Glutamatergic neuron (in vitro differentiated cells): ENCODE measurements around the gene SLC9A4. TPM values are rescaled to one million over a fixed set of nuclear protein-coding genes. Genes with fewer than 3 reads are reported as not detected.

ENCODE experiments used
- DNase-seq: peaks from one replicate; pipeline ENCODE4 v3.0.0; 2022
- H3K27ac Mint-ChIP-seq: one replicate; pipeline ENCODE4 v1.8.0; 2020; ENCODE audit warnings: mild to moderate bottlenecking, mixed read lengths, inconsistent platforms; ENCODE audit not compliant: unreplicated experiment
- H3K27me3 Mint-ChIP-seq: one replicate; pipeline ENCODE4 v1.8.0; 2020; ENCODE audit warnings: mild to moderate bottlenecking, moderate library complexity, mixed read lengths, inconsistent platforms; ENCODE audit not compliant: unreplicated experiment
- H3K36me3 Mint-ChIP-seq: one replicate; pipeline ENCODE4 v1.8.0; 2020; ENCODE audit warnings: mild to moderate bottlenecking, mixed read lengths, inconsistent platforms; ENCODE audit not compliant: unreplicated experiment
- H3K4me1 Mint-ChIP-seq: one replicate; pipeline ENCODE4 v1.8.0; 2020; ENCODE audit warnings: mild to moderate bottlenecking, low read depth, mixed read lengths, inconsistent platforms; ENCODE audit not compliant: unreplicated experiment
- H3K4me3 Mint-ChIP-seq: one replicate; pipeline ENCODE4 v1.8.0; 2020; ENCODE audit warnings: mild to moderate bottlenecking, mixed read lengths, inconsistent platforms; ENCODE audit not compliant: unreplicated experiment
- H3K9me3 Mint-ChIP-seq: one replicate; pipeline ENCODE4 v1.8.0; 2020; ENCODE audit warnings: mild to moderate bottlenecking, moderate library complexity, mixed read lengths, inconsistent platforms; ENCODE audit not compliant: unreplicated experiment
- total RNA-seq: library from RNA; stranded (reverse); fragmentation: NEBNext Ultra II Directional; extraction: Animal tissue kit (Norgen Biotek cat#: 25700); gene quantifications from one replicate; pipeline ENCODE4 v1.2.1, GENCODE V29; 2021; ENCODE audit not compliant: unreplicated experiment
- TF ChIP-seq, protein P1 (sequence below): fragments of 200-600 bp; sonication (generic); IDR thresholded peaks from one replicate; pipeline ENCODE4 v1.5.0; 2021; ENCODE audit not compliant: partially characterized antibody, unreplicated experiment

SLC9A4 gene
- total RNA-seq, 1 donor from 2014 or later: 0.12 TPM

DNA sequence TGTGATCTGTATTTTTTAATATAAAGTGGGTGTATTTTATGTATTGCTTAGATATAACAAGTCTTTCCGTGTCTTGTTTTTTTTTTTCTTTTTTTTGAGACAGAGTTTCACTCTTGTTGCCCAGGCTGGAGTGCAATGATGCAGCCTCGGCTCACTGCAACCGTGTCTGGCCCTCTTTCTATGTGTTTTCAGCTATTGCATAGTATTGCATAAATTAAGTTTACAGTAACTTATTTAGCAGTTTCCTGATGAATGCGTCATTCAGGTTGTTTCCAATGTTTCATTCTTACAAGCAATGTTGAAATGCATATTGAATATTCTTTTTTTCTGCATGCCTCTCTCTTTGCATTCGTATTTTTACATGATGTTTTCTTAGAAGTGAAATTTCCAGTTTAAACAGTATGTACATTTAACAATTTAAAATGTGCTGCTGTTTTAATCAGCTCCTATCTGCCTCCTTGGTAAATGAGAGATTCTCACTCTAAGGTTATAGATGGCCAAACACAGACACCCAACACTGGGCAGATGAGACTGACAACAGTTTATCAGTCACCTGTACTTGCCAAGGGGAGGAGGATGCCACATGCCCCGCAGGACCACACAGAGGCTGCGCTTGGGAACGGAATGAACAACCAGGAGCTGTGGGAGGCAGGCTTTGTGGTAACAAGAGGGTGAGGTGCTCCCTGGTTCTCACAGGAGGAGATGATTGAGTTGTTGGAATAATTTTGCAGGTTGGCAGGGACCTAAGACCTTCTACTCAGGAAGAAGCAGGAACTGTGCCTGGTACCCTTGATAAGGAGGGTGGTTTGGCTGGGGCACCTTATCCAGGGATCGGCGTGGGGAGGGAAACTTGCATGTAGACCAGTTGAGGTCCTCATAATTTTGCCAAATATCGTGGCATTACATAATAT, 7.5 kb downstream of the SLC9A4 start:
- TF ChIP-seq, protein P1, sequence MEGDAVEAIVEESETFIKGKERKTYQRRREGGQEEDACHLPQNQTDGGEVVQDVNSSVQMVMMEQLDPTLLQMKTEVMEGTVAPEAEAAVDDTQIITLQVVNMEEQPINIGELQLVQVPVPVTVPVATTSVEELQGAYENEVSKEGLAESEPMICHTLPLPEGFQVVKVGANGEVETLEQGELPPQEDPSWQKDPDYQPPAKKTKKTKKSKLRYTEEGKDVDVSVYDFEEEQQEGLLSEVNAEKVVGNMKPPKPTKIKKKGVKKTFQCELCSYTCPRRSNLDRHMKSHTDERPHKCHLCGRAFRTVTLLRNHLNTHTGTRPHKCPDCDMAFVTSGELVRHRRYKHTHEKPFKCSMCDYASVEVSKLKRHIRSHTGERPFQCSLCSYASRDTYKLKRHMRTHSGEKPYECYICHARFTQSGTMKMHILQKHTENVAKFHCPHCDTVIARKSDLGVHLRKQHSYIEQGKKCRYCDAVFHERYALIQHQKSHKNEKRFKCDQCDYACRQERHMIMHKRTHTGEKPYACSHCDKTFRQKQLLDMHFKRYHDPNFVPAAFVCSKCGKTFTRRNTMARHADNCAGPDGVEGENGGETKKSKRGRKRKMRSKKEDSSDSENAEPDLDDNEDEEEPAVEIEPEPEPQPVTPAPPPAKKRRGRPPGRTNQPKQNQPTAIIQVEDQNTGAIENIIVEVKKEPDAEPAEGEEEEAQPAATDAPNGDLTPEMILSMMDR: no peak
- Mint-ChIP-seq H3K4me3 (no peak overlapping the region), H3K27ac (no peak overlapping the region), H3K4me1 (no peaks in the 10 kb centered on the region), H3K36me3 (peaks cover 4% of the 10 kb centered on the region), H3K27me3 (no peaks in the 10 kb centered on the region), H3K9me3 (no peaks in the 10 kb centered on the region)
- DNase-seq: no peak

DNA sequence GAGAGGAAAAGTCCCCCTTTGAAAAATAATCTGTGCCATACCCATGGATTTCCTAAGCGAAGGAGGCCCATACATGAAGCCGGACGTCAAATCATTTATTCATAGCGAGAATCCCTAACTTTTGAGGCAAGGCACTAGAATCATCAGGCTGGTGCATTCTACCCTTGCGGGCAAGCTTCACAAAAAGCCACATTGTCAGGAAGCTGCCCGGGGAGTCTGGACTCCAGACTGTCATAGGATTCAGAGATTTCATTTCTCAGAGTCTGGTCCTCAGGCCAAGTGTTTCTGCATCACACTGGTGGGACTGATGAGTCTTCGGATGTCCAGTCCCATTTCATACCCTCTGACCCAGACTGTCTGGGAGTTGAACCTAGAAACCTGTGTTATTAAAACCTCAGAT, 8.9 kb downstream of the SLC9A4 start:
- no peak overlapping the region for H3K4me3 Mint-ChIP-seq
- peaks cover 4% of the 10 kb centered on the region for H3K36me3 Mint-ChIP-seq
- no peaks in the 10 kb centered on the region for H3K27me3 Mint-ChIP-seq
- H3K9me3 Mint-ChIP-seq: peaks cover under 1% of the 10 kb centered on the region
- peaks cover 6% of the 10 kb centered on the region for H3K4me1 Mint-ChIP-seq
- no peak for DNase-seq
- TF ChIP-seq, protein P1: no peak
- no peak overlapping the region for H3K27ac Mint-ChIP-seq

DNA sequence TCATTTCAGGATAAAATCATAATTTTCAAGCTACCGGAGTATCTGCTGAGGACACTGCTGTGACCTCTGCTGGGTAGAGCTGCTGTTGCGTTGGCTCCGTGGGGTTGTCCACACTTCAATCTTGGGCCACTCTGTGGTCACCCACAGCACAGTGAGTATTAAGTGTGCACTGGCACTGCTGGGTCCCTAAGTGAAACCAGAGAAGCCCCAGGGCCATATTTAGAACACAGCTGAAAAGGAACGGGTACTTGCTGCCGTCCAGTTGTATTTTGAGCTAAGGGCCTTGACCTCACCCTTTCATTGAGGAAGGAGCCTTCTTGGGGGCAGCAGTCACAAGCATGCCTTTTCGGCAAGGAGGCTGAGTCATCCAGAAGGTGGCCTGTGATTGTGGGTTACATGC, 10.1 kb downstream of the SLC9A4 start:
- peaks cover 12% of the 10 kb centered on the region for H3K4me1 Mint-ChIP-seq

DNA sequence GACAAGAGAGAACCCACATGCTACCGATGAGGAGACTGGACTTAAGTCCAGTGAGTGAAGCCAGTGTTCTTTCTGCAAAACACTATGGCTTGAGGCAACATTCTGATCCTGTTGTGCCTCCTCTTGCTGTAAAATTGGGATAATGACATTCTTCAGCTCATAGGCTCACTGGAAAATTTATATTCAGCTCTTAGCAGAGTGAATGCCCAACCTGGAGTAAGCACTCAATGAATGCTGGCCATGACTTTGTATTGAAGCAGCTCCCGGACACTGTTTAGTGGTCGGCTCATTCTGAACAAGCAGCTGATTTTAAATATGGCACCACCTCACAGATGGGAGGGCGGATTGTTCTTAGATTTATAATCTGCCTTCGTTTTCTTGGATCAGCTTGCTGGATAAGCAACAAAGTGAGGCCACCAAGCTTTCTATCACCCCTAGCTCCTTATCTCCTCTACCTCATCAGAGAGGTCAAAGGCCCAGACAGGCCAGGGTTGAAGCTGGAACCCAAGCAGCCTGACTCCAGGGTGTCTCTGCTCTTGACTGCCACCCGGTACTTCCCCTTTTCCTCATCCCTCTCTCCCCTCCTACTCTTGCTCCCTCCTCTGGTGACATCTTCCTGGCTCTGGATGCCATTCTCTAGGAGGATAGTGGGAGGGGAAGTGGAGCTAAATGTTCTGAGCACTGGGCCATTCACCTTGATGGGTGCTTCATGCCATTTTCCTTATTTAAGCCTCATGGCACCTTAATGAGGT, 11.5 kb downstream of the SLC9A4 start:
- peaks cover 12% of the 10 kb centered on the region for H3K4me1 Mint-ChIP-seq
- H3K4me3 Mint-ChIP-seq: no peak overlapping the region
- H3K27me3 Mint-ChIP-seq: no peaks in the 10 kb centered on the region
- TF ChIP-seq, protein P1: no peak
- H3K9me3 Mint-ChIP-seq: peaks cover 2% of the 10 kb centered on the region
- H3K27ac Mint-ChIP-seq: no peak overlapping the region
- H3K36me3 Mint-ChIP-seq: no peaks in the 10 kb centered on the region
- DNase-seq: no peak

More for the DNA sequence above, 10.1 kb downstream of the SLC9A4 start:
- H3K27ac Mint-ChIP-seq: no peak overlapping the region
- peaks cover under 1% of the 10 kb centered on the region for H3K36me3 Mint-ChIP-seq
- TF ChIP-seq, protein P1: no peak
- H3K4me3 Mint-ChIP-seq: no peak overlapping the region
- H3K9me3 Mint-ChIP-seq: peaks cover 2% of the 10 kb centered on the region
- DNase-seq: no peak
- no peaks in the 10 kb centered on the region for H3K27me3 Mint-ChIP-seq
